Upper lobe of left lung (tissue), 4 donors: Measurements from ENCODE around the gene CDK11B.
"Not testable (repeated sequence)": the region's sequence is repeated elsewhere in the genome, so short reads cannot be mapped to it uniquely, and the experiment has no call there.

ENCODE experiments used
- EP300 ChIP-seq, 4 donors: sonication (generic); formaldehyde crosslinking; IDR thresholded peaks; one replicate each; pipeline ENCODE4 v1.5.1; 2017; ENCODE audit warnings: antibody characterized with exemption in 4 of 4, control low read depth in 2 of 4
- POLR2A ChIP-seq, 4 donors: fragments of 450-650 bp; IDR thresholded peaks; one replicate each; pipeline ENCODE4 v1.5.1; 2016 to 2017; ENCODE audit warnings: antibody characterized with exemption in 4 of 4, mild to moderate bottlenecking in 2 of 4

GRCh38 chr1:1705623-1706022 is 46.8 kb upstream of the CDK11B start:
- TF ChIP-seq POLR2A, EP300 (IDR thresholded peaks at IDR 0.05): not testable (repeated sequence)
